GM12878 (cell line): Measurements from ENCODE around the gene IL22RA2. TPM values are rescaled to one million over a fixed set of nuclear protein-coding genes. Genes with fewer than 3 reads are reported as not detected.

Source experiments
- BHLHE40 ChIP-seq, 2 experiments: fragments of 450-650 bp in 1 of 2; IDR thresholded peaks; 2 replicates each; pipeline ENCODE4 v1.6.1; 2011 to 2017; ENCODE audit warnings: low read depth in 2 of 2, borderline replicate concordance in 1 of 2, improper control_type of control experiment in 1 of 2, low read length in 1 of 2, mild to moderate bottlenecking in 1 of 2
- CEBPB ChIP-seq, 2 experiments: fragments of 150-350 bp in 1 of 2; IDR thresholded peaks; 2 replicates each; pipeline ENCODE4 v1.6.1; 2012 to 2014; ENCODE audit warnings: low read depth in 2 of 2, low read length in 2 of 2, borderline replicate concordance in 1 of 2, inconsistent platforms in 1 of 2
- CHD2 ChIP-seq: IDR thresholded peaks from 2 replicates; pipeline ENCODE4 v1.6.1; 2011; ENCODE audit warnings: low read depth, low read length, improper control_type of control experiment, borderline replicate concordance
- CREB1 ChIP-seq: IDR thresholded peaks from 2 replicates; pipeline ENCODE4 v1.6.1; 2012; ENCODE audit warnings: low read depth, mild to moderate bottlenecking, inconsistent platforms
- FOXM1 ChIP-seq: IDR thresholded peaks from 2 replicates; pipeline ENCODE4 v1.6.1; 2012; ENCODE audit warnings: low read depth, mild to moderate bottlenecking, inconsistent platforms, low read length, moderate library complexity
- MTA2 ChIP-seq: fragments of 450-650 bp; IDR thresholded peaks from 2 replicates; pipeline ENCODE4 v1.6.1; 2016; ENCODE audit warnings: low read depth, mild to moderate bottlenecking, moderate library complexity
- NR2C1 ChIP-seq: fragments of 450-650 bp; IDR thresholded peaks from 2 replicates; pipeline ENCODE4 v1.6.1; 2017; ENCODE audit warnings: antibody characterized with exemption, mild to moderate bottlenecking, moderate library complexity
- NRF1 ChIP-seq: conservative IDR thresholded peaks from 2 replicates; pipeline ENCODE4 v1.6.1; 2011; ENCODE audit warnings: mild to moderate bottlenecking, low read depth, low read length, improper control_type of control experiment
- PAX8 ChIP-seq: fragments of 450-650 bp; IDR thresholded peaks from 2 replicates; pipeline ENCODE4 v1.6.1; 2017; ENCODE audit warnings: mild to moderate bottlenecking, moderate library complexity
- POLR2A ChIP-seq: IDR thresholded peaks from 2 replicates; pipeline ENCODE4 v1.6.1; 2011; ENCODE audit warnings: low read depth, mild to moderate bottlenecking, low read length
- RAD21 ChIP-seq: IDR thresholded peaks from 2 replicates; pipeline ENCODE4 v1.6.1; 2011; ENCODE audit warnings: mild to moderate bottlenecking, low read depth, low read length, moderate library complexity; ENCODE audit not compliant: insufficient read depth
- RELA ChIP-seq: fragments of 450-650 bp; IDR thresholded peaks from 2 replicates; pipeline ENCODE4 v1.8.0; 2014; ENCODE audit warnings: borderline replicate concordance; ENCODE audit not compliant: partially characterized antibody
- RUNX3 ChIP-seq: IDR thresholded peaks from 2 replicates; pipeline ENCODE4 v1.6.1; 2012; ENCODE audit warnings: low read length, inconsistent platforms
- SMAD1 ChIP-seq: fragments of 450-650 bp; IDR thresholded peaks from 2 replicates; pipeline ENCODE4 v1.6.1; 2018; ENCODE audit warnings: mild to moderate bottlenecking, low read depth; ENCODE audit not compliant: partially characterized antibody
- SUPT20H ChIP-seq: IDR thresholded peaks from 2 replicates; pipeline ENCODE4 v1.6.1; 2011; ENCODE audit warnings: low read depth, mild to moderate bottlenecking, low read length, moderate library complexity, borderline replicate concordance; ENCODE audit not compliant: control insufficient read depth
- TARDBP ChIP-seq: IDR thresholded peaks from 2 replicates; pipeline ENCODE4 v1.6.1; 2016; ENCODE audit warnings: borderline replicate concordance
- TCF7 ChIP-seq: IDR thresholded peaks from 2 replicates; pipeline ENCODE4 v1.6.1; 2014; ENCODE audit warnings: antibody characterized with exemption, borderline replicate concordance
- YY1 ChIP-seq: IDR thresholded peaks from 2 replicates; pipeline ENCODE4 v1.6.1; 2011; ENCODE audit warnings: low read depth, mild to moderate bottlenecking, low read length
- ZNF207 ChIP-seq: fragments of 450-650 bp; IDR thresholded peaks from 2 replicates; pipeline ENCODE4 v1.6.1; 2014; ENCODE audit warnings: antibody characterized with exemption, mild to moderate bottlenecking, borderline replicate concordance
- ZNF24 ChIP-seq: fragments of 450-650 bp; IDR thresholded peaks from 2 replicates; pipeline ENCODE4 v1.6.1; 2017; ENCODE audit warnings: antibody characterized with exemption, mild to moderate bottlenecking
- ZNF687 ChIP-seq: fragments of 450-650 bp; IDR thresholded peaks from 2 replicates; pipeline ENCODE4 v1.6.1; 2017; ENCODE audit warnings: mild to moderate bottlenecking, moderate library complexity
- polyA plus RNA-seq, 11 experiments: library from polyadenylated mRNA; depleted of rRNA in 4 of 11; unstranded in 6 of 11; stranded (reverse) in 5 of 11; fragments of >200 nt; fragmentation: Nextera tagmentation in 4 of 11; fragmentation: Illumina TruSeq in 1 of 11; extraction: Ambion mirVana in 4 of 11; extraction: Trizol in 1 of 11; gene quantifications; 1 replicate in 1 of 11; 2 replicates in 10 of 11; pipeline versions ENCODE4 v1.2.1 to v1.2.3, GENCODE V29; 2011 to 2016; ENCODE audit warnings: inconsistent platforms in 2 of 11, missing spikeins in 2 of 11, low read depth in 1 of 11
- total RNA-seq, 4 experiments: library from RNA; depleted of rRNA in 3 of 4; stranded (reverse); fragments of >200 nt in 3 of 4; fragmentation: Illumina TruSeq in 1 of 4; extraction: Trizol in 1 of 4; gene quantifications; 2 replicates each; pipeline versions ENCODE4 v1.2.1 to v1.2.3, GENCODE V29; 2013 to 2021
- TF ChIP-seq, protein P1 (sequence below): fragments of 450-650 bp; conservative IDR thresholded peaks from 2 replicates; pipeline ENCODE4 v1.6.1; 2017; ENCODE audit warnings: mild to moderate bottlenecking, moderate library complexity

IL22RA2 gene
- total and polyA plus RNA-seq, 10 of the 15 experiments (the other 5 are each of a cell fraction or from before 2014, with no cell fraction given), result 0.05 to 0.22 (median 0.09) TPM; not detected in 3

- TF ChIP-seq RELA (peak; percentile 74), RAD21 (peak; percentile 18; the same call in 1 of the 2 replicates), BHLHE40 (IDR thresholded peaks at IDR 0.05; ENCODE audit: borderline replicate concordance in 1 of 2, low read depth in 2 of 2, low read length in 1 of 2) (peak; percentile 66 to 69; a peak in 3 of 4 replicates), NR2C1 (no peak), YY1 (0 out of 2 replicates have a peak, but pooled peaks have one; percentile 28), ZNF687 (peak; percentile 41; the same call in 1 of the 2 replicates), CEBPB (IDR thresholded peaks at IDR 0.05; ENCODE audit: borderline replicate concordance in 1 of 2, low read depth in 2 of 2, low read length in 2 of 2) (peak in 1 of 2 experiments; percentile 10; a peak in 1 of 4 replicates), MTA2 (peak; percentile 68), CREB1 (0 out of 2 replicates have a peak, but pooled peaks have one; percentile 55), TCF7 (no peak), TARDBP (no peak), ZNF24 (no peak), ZNF207 (no peak), SMAD1 (no peak), FOXM1 (peak; percentile 83), CHD2 (peak; percentile 46; the same call in 1 of the 2 replicates), RUNX3 (peak; percentile 58; the same call in 1 of the 2 replicates), SUPT20H (no peak), NRF1 (no peak), POLR2A (0 out of 2 replicates have a peak, but pooled peaks have one; percentile 31), PAX8 (0 out of 2 replicates have a peak, but pooled peaks have one; percentile 43)
- TF ChIP-seq, protein P1, sequence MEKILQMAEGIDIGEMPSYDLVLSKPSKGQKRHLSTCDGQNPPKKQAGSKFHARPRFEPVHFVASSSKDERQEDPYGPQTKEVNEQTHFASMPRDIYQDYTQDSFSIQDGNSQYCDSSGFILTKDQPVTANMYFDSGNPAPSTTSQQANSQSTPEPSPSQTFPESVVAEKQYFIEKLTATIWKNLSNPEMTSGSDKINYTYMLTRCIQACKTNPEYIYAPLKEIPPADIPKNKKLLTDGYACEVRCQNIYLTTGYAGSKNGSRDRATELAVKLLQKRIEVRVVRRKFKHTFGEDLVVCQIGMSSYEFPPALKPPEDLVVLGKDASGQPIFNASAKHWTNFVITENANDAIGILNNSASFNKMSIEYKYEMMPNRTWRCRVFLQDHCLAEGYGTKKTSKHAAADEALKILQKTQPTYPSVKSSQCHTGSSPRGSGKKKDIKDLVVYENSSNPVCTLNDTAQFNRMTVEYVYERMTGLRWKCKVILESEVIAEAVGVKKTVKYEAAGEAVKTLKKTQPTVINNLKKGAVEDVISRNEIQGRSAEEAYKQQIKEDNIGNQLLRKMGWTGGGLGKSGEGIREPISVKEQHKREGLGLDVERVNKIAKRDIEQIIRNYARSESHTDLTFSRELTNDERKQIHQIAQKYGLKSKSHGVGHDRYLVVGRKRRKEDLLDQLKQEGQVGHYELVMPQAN, result no peak
Measured at GRCh38 chr6:137171824-137172733, 1.4 kb downstream of the IL22RA2 start (continued).
